K562 (cell line): Measurements from ENCODE around the gene GAS2L1. TPM values are rescaled to one million over a fixed set of nuclear protein-coding genes. Genes with fewer than 3 reads are reported as not detected.

ENCODE experiments used
- ATAC-seq: fragments of 200-7000 bp; cut with Tn5 transposase; 3 replicates; pipeline ENCODE4 v1.9.1; 2020; ENCODE audit warnings: moderate library complexity
- BruUV-seq: library from RNA; stranded (reverse); fragments of 400-500 nt; replicated peaks from 2 replicates; lab custom pipeline; 2021; lab: Mats Ljungman, UMichigan
- CTCF ChIA-PET: fragments of 300-600 bp; formaldehyde crosslinking; extraction: SDS; loops from one replicate; lab custom pipeline; 2021; ENCODE audit warnings: low intra/inter-chr PET ratio; lab: Yijun Ruan, JAX
- POLR2A ChIA-PET: fragments of 300-600, 350-650 bp; sonication (Branson Sonifier 250); formaldehyde crosslinking; extraction: SDS; loops from one replicate; lab custom pipeline; 2021; ENCODE audit warnings: antibody characterized with exemption, inconsistent platforms; lab: Yijun Ruan, JAX
- DNase-seq, 4 experiments: peaks; one replicate each; pipeline versions ENCODE4 v3.0.0 to v3.0.0-alpha.2; 2011 to 2018; ENCODE audit warnings: low spot score in 3 of 4, mixed read lengths in 3 of 4; ENCODE audit errors: extremely low read depth in 1 of 4
- FAIRE-seq: peaks from 2 replicates; lab custom pipeline; 2011; peaks lifted over from hg19 to GRCh38; lab: Jason Lieb, UNC
- H2AFZ ChIP-seq: 2 replicates; pipeline ENCODE4 v1.6.0; 2011; ENCODE audit warnings: low read depth, low read length, control low read depth, inconsistent platforms
- H3K27ac ChIP-seq: fragments of 200-600 bp; 3 replicates; pipeline ENCODE4 v1.8.0; 2011; ENCODE audit warnings: low read depth, mild to moderate bottlenecking, control low read depth, inconsistent platforms, low read length, moderate library complexity, mixed read lengths; ENCODE audit errors: extremely low read depth
- H3K27me3 ChIP-seq, 2 experiments: fragments of 300-600 bp in 1 of 2; 2 replicates in 1 of 2; 3 replicates in 1 of 2; pipeline versions ENCODE4 v1.6.0 to v1.8.0; 2011; ENCODE audit warnings: inconsistent platforms in 2 of 2, low read length in 2 of 2, mild to moderate bottlenecking in 1 of 2, mixed read lengths in 1 of 2, moderate library complexity in 1 of 2; ENCODE audit not compliant: control insufficient read depth in 2 of 2, insufficient read depth in 2 of 2
- H3K36me3 ChIP-seq: fragments of 300-600 bp; 3 replicates; pipeline ENCODE4 v1.8.0; 2011; ENCODE audit warnings: mild to moderate bottlenecking, low read length, inconsistent platforms; ENCODE audit not compliant: control insufficient read depth, insufficient read depth
- H3K4me1 ChIP-seq, 2 experiments: fragments of 200-600 bp in 1 of 2; replicated peaks in 1 of 2; 2 replicates in 1 of 2; 3 replicates in 1 of 2; pipeline versions ENCODE4 v1.5.1 to v1.8.0; 2011; ENCODE audit warnings: inconsistent platforms in 2 of 2, low read length in 2 of 2, mild to moderate bottlenecking in 1 of 2, mixed read lengths in 1 of 2, moderate library complexity in 1 of 2; ENCODE audit not compliant: control insufficient read depth in 2 of 2, insufficient read depth in 2 of 2
- H3K4me2 ChIP-seq: 2 replicates; pipeline ENCODE4 v1.6.1; 2011; ENCODE audit warnings: low read length, control low read depth, inconsistent platforms, mixed read lengths; ENCODE audit not compliant: insufficient read depth
- H3K4me3 ChIP-seq: fragments of 200-600 bp; sonication (generic), shearing (Covaris generic); 2 replicates; pipeline ENCODE4 v1.5.1; 2016; ENCODE audit warnings: control low read depth, inconsistent platforms
- H3K79me2 ChIP-seq: fragments of 200-600 bp; 3 replicates; pipeline ENCODE4 v1.8.0; 2011; ENCODE audit warnings: low read length, inconsistent platforms; ENCODE audit not compliant: control insufficient read depth, insufficient read depth
- H3K9ac ChIP-seq, 2 experiments: 2 replicates each; pipeline versions ENCODE4 v1.6.0 to v1.6.1; 2011; ENCODE audit warnings: low read depth in 2 of 2, low read length in 2 of 2, control low read depth in 1 of 2, inconsistent platforms in 1 of 2, mild to moderate bottlenecking in 1 of 2, mixed read lengths in 1 of 2; ENCODE audit not compliant: insufficient read depth in 1 of 2
- H3K9me1 ChIP-seq: one replicate; pipeline ENCODE4 v1.6.0; 2011; ENCODE audit warnings: inconsistent platforms, mild to moderate bottlenecking, low read length, moderate library complexity; ENCODE audit not compliant: control insufficient read depth, insufficient read depth
- H3K9me3 ChIP-seq: replicated peaks from 2 replicates; pipeline ENCODE4 v1.5.1; 2011; ENCODE audit warnings: low read depth, low read length, inconsistent platforms; ENCODE audit not compliant: control insufficient read depth, insufficient read depth
- H4K20me1 ChIP-seq: replicated peaks from 2 replicates; pipeline ENCODE4 v1.6.1; 2011; ENCODE audit warnings: low read length, inconsistent platforms, mixed read lengths; ENCODE audit not compliant: control insufficient read depth, insufficient read depth
- DIDO1 ChIP-seq: fragments of 450-650 bp; IDR thresholded peaks from 2 replicates; pipeline ENCODE4 v1.6.1; 2016; ENCODE audit warnings: low read depth, missing biosample characterization, missing genetic modification characterization
- E2F4 ChIP-seq: sonication (generic); formaldehyde crosslinking; IDR thresholded peaks from 2 replicates; pipeline ENCODE4 v1.8.0; 2022; ENCODE audit warnings: mild to moderate bottlenecking, low read depth, missing genetic modification reagents
- GMEB1 ChIP-seq: fragments of 250-450 bp; sonication (Bioruptor Pico); IDR thresholded peaks from 2 replicates; pipeline ENCODE4 v1.4.0; 2020; ENCODE audit warnings: mild to moderate bottlenecking
- KDM5B ChIP-seq: fragments of 200-600 bp; sonication (generic); IDR thresholded peaks from 2 replicates; pipeline ENCODE4 v1.6.1; 2012; ENCODE audit warnings: low read depth, mild to moderate bottlenecking, moderate library complexity, low read length, control low read depth, inconsistent platforms; ENCODE audit not compliant: insufficient replicate concordance
- KHSRP ChIP-seq: fragments of 450-650 bp; IDR thresholded peaks from 2 replicates; pipeline ENCODE4 v1.6.1; 2017
- NCOA1 ChIP-seq: fragments of 450-650 bp; IDR thresholded peaks from 2 replicates; pipeline ENCODE4 v1.6.1; 2016; ENCODE audit warnings: low read depth
- NRF1 ChIP-seq, 2 experiments: fragments of 450-650 bp; IDR thresholded peaks in 1 of 2; conservative IDR thresholded peaks in 1 of 2; 2 replicates each; pipeline ENCODE4 v1.6.1; 2014; ENCODE audit warnings: mild to moderate bottlenecking in 2 of 2
- POLR2AphosphoS2 ChIP-seq: IDR thresholded peaks from 2 replicates; pipeline ENCODE4 v1.6.1; 2012; ENCODE audit warnings: low read length, improper control_type of control experiment
- ZNF23 ChIP-seq: fragments of 250-450 bp; sonication (Bioruptor Pico); IDR thresholded peaks from 2 replicates; pipeline ENCODE4 v1.4.0; 2020; ENCODE audit warnings: mild to moderate bottlenecking
- ZNF431 ChIP-seq: sonication (generic); formaldehyde crosslinking; IDR thresholded peaks from 2 replicates; pipeline ENCODE4 v1.8.0; 2022; ENCODE audit warnings: mild to moderate bottlenecking, missing genetic modification reagents
- ZNF830 ChIP-seq: fragments of 250-450 bp; sonication (Bioruptor Pico); IDR thresholded peaks from 2 replicates; pipeline ENCODE4 v1.5.0; 2021; ENCODE audit warnings: mild to moderate bottlenecking
- WGBS: fragments of 100-300 bp; shearing (Covaris generic); methylation state at CpG from one replicate; pipeline ENCODE4 v1.1.6; 2016; ENCODE audit warnings: low coverage, mixed read lengths; ENCODE audit not compliant: insufficient coverage; ENCODE audit errors: missing lambda C conversion rate; 5-methylcytosine and 5-hydroxymethylcytosine counted together
- in situ Hi-C: fragments of 300-500 bp; cut with MboI; formaldehyde crosslinking; loops from 4 replicates; pipeline ENCODE4 v1.15.0; 2018; ENCODE audit warnings: inconsistent platforms, mixed read lengths
- intact Hi-C: fragments of 100-400 bp; cut with micrococcal nuclease; formaldehyde crosslinking; loops from 2 replicates; pipeline ENCODE4 v1.14.2; 2022
- polyA plus RNA-seq, 8 experiments: library from polyadenylated mRNA; depleted of rRNA in 4 of 8; stranded (reverse) in 5 of 8; unstranded in 3 of 8; fragments of >200 nt; fragmentation: Nextera tagmentation in 2 of 8; fragmentation: Illumina TruSeq in 1 of 8; extraction: Ambion mirVana in 2 of 8; extraction: Trizol in 1 of 8; gene quantifications; 2 replicates each; pipeline versions ENCODE4 v1.2.1 to v1.2.3, GENCODE V29; 2011 to 2014; ENCODE audit warnings: inconsistent platforms in 1 of 8, missing spikeins in 1 of 8
- total RNA-seq, 7 experiments: library from RNA; depleted of rRNA in 6 of 7; stranded (reverse); fragments of >200 nt in 6 of 7; fragmentation: Illumina TruSeq in 2 of 7; extraction: Trizol in 2 of 7; gene quantifications; 2 replicates each; pipeline versions ENCODE4 v1.2.1 to v1.2.3, GENCODE V29; 2011 to 2021; ENCODE audit warnings: low replicate concordance in 1 of 7

Gene GAS2L1
- total and polyA plus RNA-seq, 9 of the 15 experiments (the other 6 are each of a cell fraction or from before 2014, with no cell fraction given): 0.56 to 19.7 (median 3.2) TPM

GRCh38 chr22:29317827-29318454 lies 11.5 kb downstream of the GAS2L1 start:
- no TSS peak for BruUV-seq
- peaks cover 0 to 27% of the 10 kb centered on the region in 2 experiments; a peak in 2 of 5 replicates for H3K4me1 ChIP-seq
- H3K9me3 ChIP-seq: no peaks in the 10 kb centered on the region
- whole genome bisulfite sequencing: 62% methylated on average over 16 of the region's 18 CpGs
- no peaks in the 10 kb centered on the region for H4K20me1 ChIP-seq
- no peak overlapping the region for H2AFZ ChIP-seq
- ATAC-seq (no peak), FAIRE-seq (no peak), DNase-seq (no peak)
- no peaks in the 10 kb centered on the region for H3K27me3 ChIP-seq
- no peak for TF ChIP-seq POLR2AphosphoS2
- no peak for TF ChIP-seq KDM5B
- no peak for TF ChIP-seq ZNF431 (CRISPR knock-in tag)
- TF ChIP-seq ZNF23 (CRISPR knock-in tag): no peak
- TF ChIP-seq ZNF830 (CRISPR knock-in tag): no peak
- no peak for TF ChIP-seq GMEB1
- no peak for TF ChIP-seq KHSRP
- no peak for TF ChIP-seq NRF1 (conservative IDR thresholded peaks at IDR 0.05 in 1 of 2, IDR thresholded peaks at IDR 0.05 in 1 of 2)
- TF ChIP-seq NCOA1: no peak
- no peak for TF ChIP-seq DIDO1 (tag)
- no peak for TF ChIP-seq E2F4
- no peak overlapping the region for H3K27ac ChIP-seq
- no peaks in the 10 kb centered on the region for H3K9me1 ChIP-seq
- intact Hi-C loops (no loop called here), in situ Hi-C loops (no loop called here)
- ChIA-PET POLR2A (interaction anchor here (0.6 to 0.8 kb wide), 2 partner anchors 9 to 12 kb away, joined by 3 read pairs; partner anchors contain the start of gene GAS2L1), CTCF (no interaction called here)
- peak overlapping the region in 1 of 2 experiments; percentile 64; a peak in 2 of 4 replicates for H3K9ac ChIP-seq
- no peak overlapping the region for H3K4me2 ChIP-seq
- no peaks in the 10 kb centered on the region for H3K79me2 ChIP-seq
- H3K4me3 ChIP-seq: no peak overlapping the region
- H3K36me3 ChIP-seq: no peaks in the 10 kb centered on the region
